Natural killer cell (primary cell): ENCODE measurements around the gene PAK6. TPM values are rescaled to one million over a fixed set of nuclear protein-coding genes. Genes with fewer than 3 reads are reported as not detected.

Source experiments
- ATAC-seq, 3 donors: fragments of 150-1000 bp in 2 of 3; fragments of 200-7000 bp in 1 of 3; cut with Tn5 transposase; 1 replicate in 1 of 3; 2 replicates in 2 of 3; pipeline ENCODE4 v1.10.0; 2021; ENCODE audit warnings: mild to moderate bottlenecking in 2 of 3, moderate library complexity in 2 of 3
- DNase-seq, 2 donors: peaks; one replicate each; pipeline versions ENCODE4 v3.0.0 to v3.0.0-alpha.2; 2013 to 2021; ENCODE audit warnings: mixed read lengths in 1 of 2
- H3K27ac ChIP-seq: one replicate; pipeline ENCODE4 v1.5.1; 2013; ENCODE audit warnings: mild to moderate bottlenecking, low read length
- H3K27me3 ChIP-seq: one replicate; pipeline ENCODE4 v1.6.1; 2013; ENCODE audit warnings: low read length; ENCODE audit not compliant: control insufficient read depth, insufficient read depth
- H3K36me3 ChIP-seq: one replicate; pipeline ENCODE4 v1.6.1; 2013; ENCODE audit warnings: low read length; ENCODE audit not compliant: control insufficient read depth, insufficient read depth
- H3K4me1 ChIP-seq: one replicate; pipeline ENCODE4 v1.6.1; 2013; ENCODE audit warnings: low read length; ENCODE audit not compliant: control insufficient read depth, insufficient read depth
- H3K4me3 ChIP-seq: one replicate; pipeline ENCODE4 v1.5.1; 2013; ENCODE audit warnings: low read length
- H3K9me3 ChIP-seq: one replicate; pipeline ENCODE4 v1.6.1; 2013; ENCODE audit warnings: low read length; ENCODE audit not compliant: control insufficient read depth, insufficient read depth
- H3K27ac Mint-ChIP-seq, 2 donors: one replicate each; pipeline ENCODE4 v1.8.0; 2022; ENCODE audit warnings: mild to moderate bottlenecking in 2 of 2, mixed read lengths in 2 of 2, moderate library complexity in 1 of 2
- H3K27me3 Mint-ChIP-seq, 2 donors: one replicate each; pipeline ENCODE4 v1.8.0; 2022; ENCODE audit warnings: low read depth in 2 of 2, mixed read lengths in 2 of 2
- H3K36me3 Mint-ChIP-seq: one replicate; pipeline ENCODE4 v1.8.0; 2022; ENCODE audit warnings: mixed read lengths
- H3K4me1 Mint-ChIP-seq, 2 donors: one replicate each; pipeline ENCODE4 v1.8.0; 2022; ENCODE audit warnings: mixed read lengths in 2 of 2
- H3K4me3 Mint-ChIP-seq: one replicate; pipeline ENCODE4 v1.8.0; 2022; ENCODE audit warnings: mild to moderate bottlenecking, moderate library complexity, mixed read lengths
- H3K9me3 Mint-ChIP-seq, 2 donors: one replicate each; pipeline ENCODE4 v1.8.0; 2022; ENCODE audit warnings: mixed read lengths in 2 of 2
- CTCF ChIP-seq: fragments of 200-600 bp; IDR thresholded peaks from one replicate; pipeline ENCODE4 v1.8.0; 2022; ENCODE audit warnings: antibody characterized with exemption
- WGBS: methylation state at CpG from one replicate; pipeline ENCODE4 v1.1.7; 2013; ENCODE audit warnings: missing lambda C conversion rate; ENCODE audit not compliant: insufficient coverage; 5-methylcytosine and 5-hydroxymethylcytosine counted together
- intact Hi-C: fragments of 100-400 bp; cut with micrococcal nuclease; formaldehyde crosslinking; loops from one replicate; pipeline ENCODE4 v1.14.2; 2022
- total RNA-seq, 4 donors: library from RNA; stranded (reverse); fragments of 120-200 nt in 1 of 4; gene quantifications; one replicate each; pipeline versions ENCODE4 v1.2.3 to v1.2.4, GENCODE V29; 2013 to 2022

Gene PAK6
- total RNA-seq, 3 donors from 2014 or later (not counting 1 experiment from before 2014, with no cell fraction given) = 7.6 to 10.9 (median 7.9) TPM

- Mint-ChIP-seq H3K4me1 (peaks cover 6 to 17% of the 10 kb centered on the region in 2 donors), H3K36me3 (no peaks in the 10 kb centered on the region), H3K4me3 (peak overlapping the region; percentile 68), H3K27ac (no peak overlapping the region), H3K9me3 (no peaks in the 10 kb centered on the region), H3K27me3 (peaks cover 10 to 23% of the 10 kb centered on the region in 2 donors)
- intact Hi-C loops = no loop called here
- DNase-seq = no peak
- no peak overlapping the region for H3K27ac ChIP-seq
- no peaks in the 10 kb centered on the region for H3K36me3 ChIP-seq
- H3K27me3 ChIP-seq = peaks cover 9% of the 10 kb centered on the region
- H3K4me3 ChIP-seq = no peak overlapping the region
- no peak for ATAC-seq
- WGBS = 94% methylated on average over 10 of the region's 10 CpGs
- no peak for TF ChIP-seq CTCF
- no peaks in the 10 kb centered on the region for H3K9me3 ChIP-seq
- peaks cover 31% of the 10 kb centered on the region for H3K4me1 ChIP-seq
These were observed 12.8 kb downstream of the PAK6 start for GRCh38 chr15:40251486-40252140.

DNA sequence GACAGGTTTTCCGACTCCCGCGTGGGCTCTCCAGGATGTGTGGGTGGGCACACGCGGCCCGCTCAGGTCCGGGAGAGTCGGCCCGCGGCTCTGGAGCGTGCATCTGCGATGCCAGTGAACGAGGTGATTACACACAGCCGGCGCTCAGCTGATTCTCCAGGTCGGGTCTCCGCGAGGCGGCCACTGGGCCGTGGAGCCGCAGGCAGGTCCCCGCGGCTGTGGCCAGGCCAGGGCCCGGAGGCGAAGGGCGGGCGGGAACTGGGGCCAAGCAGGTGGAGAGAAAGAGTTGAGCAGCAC is 13.2 kb downstream of the PAK6 start:
- Mint-ChIP-seq H3K36me3 (no peaks in the 10 kb centered on the region), H3K4me1 (peaks cover 8 to 17% of the 10 kb centered on the region in 2 donors), H3K4me3 (peak overlapping the region; percentile 35), H3K27me3 (peaks cover 10 to 23% of the 10 kb centered on the region in 2 donors), H3K9me3 (no peaks in the 10 kb centered on the region), H3K27ac (no peak overlapping the region)
- peak overlapping the region; percentile 53 for H3K4me3 ChIP-seq
- DNase-seq (no peak), ATAC-seq (no peak)
- TF ChIP-seq CTCF = no peak
- no peak overlapping the region for H3K27ac ChIP-seq
- no peaks in the 10 kb centered on the region for H3K9me3 ChIP-seq
- 58% methylated on average over 27 of the region's 27 CpGs for WGBS
- H3K4me1 ChIP-seq = peaks cover 36% of the 10 kb centered on the region
- peaks cover 9% of the 10 kb centered on the region for H3K27me3 ChIP-seq
- no peaks in the 10 kb centered on the region for H3K36me3 ChIP-seq
- intact Hi-C loops = no loop called here

DNA sequence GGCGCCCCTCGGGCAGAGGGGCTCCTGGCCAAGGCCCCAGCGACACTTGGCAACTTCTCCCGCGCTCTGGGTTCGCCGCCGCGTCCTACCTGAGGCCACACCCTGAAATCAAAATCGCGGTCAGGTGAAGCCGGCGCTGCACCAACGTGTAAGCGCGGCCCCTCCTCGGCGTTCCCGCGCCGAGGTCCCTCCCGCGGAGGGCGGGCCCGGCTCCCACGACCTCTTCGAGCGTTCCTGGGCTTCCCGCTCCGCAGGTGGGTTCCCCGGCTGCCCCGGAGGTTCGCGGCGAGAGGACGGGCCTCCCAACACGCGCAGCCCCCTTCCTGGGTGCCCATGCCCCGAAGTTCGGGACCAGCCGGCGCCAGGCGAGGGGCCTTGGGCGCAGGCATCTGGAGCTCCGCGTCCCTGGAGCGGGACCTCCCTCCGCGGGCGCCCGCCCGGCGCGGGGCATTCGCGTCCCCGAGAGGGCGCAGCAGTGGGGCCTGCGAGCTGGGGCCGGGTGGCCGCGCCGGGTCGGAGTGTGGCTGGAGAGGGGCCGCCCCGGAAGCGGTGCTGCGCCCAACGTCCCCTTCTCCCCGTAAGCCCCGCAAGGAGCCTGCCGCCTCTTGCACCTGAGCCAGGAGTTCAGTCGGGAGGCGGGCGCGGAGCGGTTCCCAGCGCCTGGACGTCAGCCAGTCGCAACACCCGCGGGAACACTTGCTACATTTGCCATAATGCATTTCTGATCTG is 13.7 kb downstream of the PAK6 start:
- no peaks in the 10 kb centered on the region for H3K9me3 ChIP-seq
- intact Hi-C loops = no loop called here
- 1% methylated on average over 82 of the region's 82 CpGs for WGBS
- Mint-ChIP-seq H3K9me3 (no peaks in the 10 kb centered on the region), H3K4me3 (peak overlapping the region; percentile 91), H3K27ac (peak overlapping the region; percentile 70 to 72), H3K4me1 (peaks cover 11 to 17% of the 10 kb centered on the region in 2 donors), H3K27me3 (peaks cover 10 to 23% of the 10 kb centered on the region in 2 donors), H3K36me3 (no peaks in the 10 kb centered on the region)
- H3K4me3 ChIP-seq = peak overlapping the region; percentile 53
- peaks cover 9% of the 10 kb centered on the region for H3K27me3 ChIP-seq
- ATAC-seq = peak; percentile 31 to 56 (median 49)
- H3K4me1 ChIP-seq = peaks cover 41% of the 10 kb centered on the region
- DNase-seq = peak in 1 of 2 donors; percentile 30
- H3K27ac ChIP-seq = no peak overlapping the region
- TF ChIP-seq CTCF = no peak
- no peaks in the 10 kb centered on the region for H3K36me3 ChIP-seq
